ENCODE results near the gene TJAP1. TPM values are rescaled to one million over a fixed set of nuclear protein-coding genes. Genes with fewer than 3 reads are reported as not detected.

The TJAP1 gene
- total RNA-seq, 1 experiment from 2014 or later, result 78.9 TPM

DNA sequence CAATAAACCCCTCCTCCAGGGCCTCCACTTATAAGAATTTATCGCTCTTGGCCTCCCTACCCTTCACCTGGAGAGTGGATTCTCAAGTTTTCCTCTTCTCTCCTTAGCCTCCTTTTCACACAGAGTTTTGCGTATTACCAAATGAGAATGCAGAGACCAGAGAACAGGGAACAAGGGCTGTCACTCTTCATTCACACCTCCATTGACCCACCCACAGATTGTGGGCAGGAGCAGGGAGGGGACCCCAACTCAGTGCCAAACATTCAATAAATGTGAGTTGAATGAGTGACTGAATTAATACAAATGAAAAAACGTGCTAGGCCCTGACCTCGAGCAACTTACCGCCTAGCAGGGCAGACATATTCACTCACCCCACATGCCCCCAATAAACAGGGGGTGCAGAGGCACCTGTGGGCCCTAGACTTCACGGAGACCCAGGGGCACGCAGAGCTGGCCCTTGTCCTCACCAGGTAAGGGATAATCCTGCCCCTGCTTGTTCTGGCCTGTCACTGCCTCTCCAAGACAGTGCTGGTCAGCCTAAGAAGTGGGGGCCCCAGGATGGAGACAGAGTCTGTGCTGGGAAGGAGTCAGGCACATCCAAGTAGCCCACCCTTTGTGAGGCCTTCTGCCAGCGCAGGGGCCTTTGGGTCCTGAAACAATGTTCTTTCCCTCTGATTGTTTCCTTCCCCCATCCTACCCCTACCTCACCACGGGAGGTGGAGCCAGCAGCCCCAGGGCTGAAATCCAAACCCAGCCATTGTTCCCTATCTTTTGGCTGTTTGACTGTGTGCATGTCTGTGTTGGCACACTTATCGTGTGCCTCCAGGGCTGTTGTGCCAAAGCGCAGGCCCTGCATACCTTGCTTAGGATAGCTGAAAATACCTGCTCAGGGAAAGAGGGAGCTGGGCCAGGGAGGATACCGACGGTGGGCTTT is 8.4 kb upstream of the TJAP1 start:
- Mint-ChIP-seq H3K27ac (ENCODE audit: low read depth, unreplicated experiment) (no peak overlapping the region), H3K4me1 (ENCODE audit: insufficient read depth, unreplicated experiment) (peaks cover 5% of the 10 kb centered on the region), H3K4me3 (ENCODE audit: unreplicated experiment) (no peak overlapping the region), H3K9me3 (ENCODE audit: unreplicated experiment) (no peaks in the 10 kb centered on the region), H3K27me3 (ENCODE audit: insufficient read depth, unreplicated experiment) (no peaks in the 10 kb centered on the region), H3K36me3 (ENCODE audit: insufficient read depth, unreplicated experiment) (no peaks in the 10 kb centered on the region)
- TF ChIP-seq, protein P1, sequence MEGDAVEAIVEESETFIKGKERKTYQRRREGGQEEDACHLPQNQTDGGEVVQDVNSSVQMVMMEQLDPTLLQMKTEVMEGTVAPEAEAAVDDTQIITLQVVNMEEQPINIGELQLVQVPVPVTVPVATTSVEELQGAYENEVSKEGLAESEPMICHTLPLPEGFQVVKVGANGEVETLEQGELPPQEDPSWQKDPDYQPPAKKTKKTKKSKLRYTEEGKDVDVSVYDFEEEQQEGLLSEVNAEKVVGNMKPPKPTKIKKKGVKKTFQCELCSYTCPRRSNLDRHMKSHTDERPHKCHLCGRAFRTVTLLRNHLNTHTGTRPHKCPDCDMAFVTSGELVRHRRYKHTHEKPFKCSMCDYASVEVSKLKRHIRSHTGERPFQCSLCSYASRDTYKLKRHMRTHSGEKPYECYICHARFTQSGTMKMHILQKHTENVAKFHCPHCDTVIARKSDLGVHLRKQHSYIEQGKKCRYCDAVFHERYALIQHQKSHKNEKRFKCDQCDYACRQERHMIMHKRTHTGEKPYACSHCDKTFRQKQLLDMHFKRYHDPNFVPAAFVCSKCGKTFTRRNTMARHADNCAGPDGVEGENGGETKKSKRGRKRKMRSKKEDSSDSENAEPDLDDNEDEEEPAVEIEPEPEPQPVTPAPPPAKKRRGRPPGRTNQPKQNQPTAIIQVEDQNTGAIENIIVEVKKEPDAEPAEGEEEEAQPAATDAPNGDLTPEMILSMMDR (IDR thresholded peaks at IDR 0.05; ENCODE audit: unreplicated experiment), result no peak
- POLR2A ChIA-PET, result interaction anchor here (1.0 to 2.7 kb wide), 3 partner anchors 11 to 27 kb away, joined by 3 to 10 read pairs (median 4); no protein-coding TSS in a partner anchor
- BruUV-seq (replicated peaks), result no TSS peak
- intact Hi-C loops (cut with micrococcal nuclease), result no loop called here
- CTCF ChIA-PET, result interaction anchor here (0.7 to 1.6 kb wide), 3 partner anchors 24 to 723 kb away, joined by 4 to 5 read pairs (median 5); partner anchors contain the start of gene TBCC
- peak; percentile 49 for DNase-seq (ENCODE audit: unreplicated experiment)

DNA sequence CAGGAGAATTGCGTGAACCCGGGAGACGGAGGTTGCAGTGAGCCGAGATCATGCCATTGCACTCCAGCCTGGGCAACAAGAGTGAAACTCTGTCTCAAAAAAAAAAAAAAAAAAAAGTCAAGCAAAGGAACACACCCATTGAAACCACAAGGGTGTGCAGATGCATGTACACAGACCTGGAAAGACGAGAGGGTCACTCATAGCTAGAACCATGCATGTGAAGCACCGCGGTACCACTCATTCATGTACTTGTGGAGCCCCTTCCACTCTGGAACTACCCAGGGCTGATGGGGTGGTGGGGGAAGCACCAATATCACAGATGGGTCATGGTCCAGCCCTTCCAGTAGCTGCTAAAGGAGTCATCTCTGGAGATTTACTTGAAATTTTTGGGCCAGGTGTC is 7.4 kb upstream of the TJAP1 start:
- intact Hi-C loops (cut with micrococcal nuclease), result no loop called here
- H3K4me3 Mint-ChIP-seq (ENCODE audit: unreplicated experiment), result no peak overlapping the region
- BruUV-seq (replicated peaks), result no TSS peak
- no peak overlapping the region for H3K27ac Mint-ChIP-seq (ENCODE audit: low read depth, unreplicated experiment)
- H3K36me3 Mint-ChIP-seq (ENCODE audit: insufficient read depth, unreplicated experiment), result no peaks in the 10 kb centered on the region
- TF ChIP-seq, protein P1 (IDR thresholded peaks at IDR 0.05; ENCODE audit: unreplicated experiment), result no peak
- no peak for DNase-seq (ENCODE audit: unreplicated experiment)
- H3K27me3 Mint-ChIP-seq (ENCODE audit: insufficient read depth, unreplicated experiment), result no peaks in the 10 kb centered on the region
- ChIA-PET CTCF (interaction anchor here (0.6 to 0.7 kb wide), 4 partner anchors 209 to 724 kb away, joined by 3 to 5 read pairs (median 4); partner anchors contain the start of gene TBCC), POLR2A (interaction anchor here (1.0 to 2.7 kb wide), 3 partner anchors 10 to 26 kb away, joined by 3 to 10 read pairs (median 4); no protein-coding TSS in a partner anchor)
- peaks cover 5% of the 10 kb centered on the region for H3K4me1 Mint-ChIP-seq (ENCODE audit: insufficient read depth, unreplicated experiment)
- H3K9me3 Mint-ChIP-seq (ENCODE audit: unreplicated experiment), result no peaks in the 10 kb centered on the region

DNA sequence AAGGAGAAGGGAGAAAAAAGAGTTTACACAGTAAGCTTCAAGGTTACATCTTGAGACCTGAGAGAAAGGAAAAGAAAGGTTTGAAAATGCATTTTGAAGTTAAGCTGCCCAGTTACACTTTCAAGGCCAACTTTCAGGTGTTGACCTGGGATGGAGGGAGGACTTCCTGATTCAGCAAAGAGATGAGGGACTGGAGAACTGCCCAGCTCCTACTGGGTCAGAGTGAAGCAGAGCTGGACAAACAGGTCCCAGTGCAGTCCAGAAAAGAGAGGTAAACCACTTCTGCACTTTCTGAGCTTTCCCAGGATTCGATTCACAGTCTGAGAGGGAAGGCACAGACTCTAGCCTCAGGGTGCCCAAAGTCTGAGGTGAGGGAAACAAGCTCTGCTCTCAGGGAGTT is 6.0 kb upstream of the TJAP1 start:
- Mint-ChIP-seq H3K9me3 (ENCODE audit: unreplicated experiment) (no peaks in the 10 kb centered on the region), H3K36me3 (ENCODE audit: insufficient read depth, unreplicated experiment) (no peaks in the 10 kb centered on the region), H3K27ac (ENCODE audit: low read depth, unreplicated experiment) (no peak overlapping the region), H3K4me3 (ENCODE audit: unreplicated experiment) (no peak overlapping the region), H3K27me3 (ENCODE audit: insufficient read depth, unreplicated experiment) (no peaks in the 10 kb centered on the region), H3K4me1 (ENCODE audit: insufficient read depth, unreplicated experiment) (peaks cover 5% of the 10 kb centered on the region)
- BruUV-seq (replicated peaks), result no TSS peak
- DNase-seq (ENCODE audit: unreplicated experiment), result no peak
- TF ChIP-seq, protein P1 (IDR thresholded peaks at IDR 0.05; ENCODE audit: unreplicated experiment), result no peak
- ChIA-PET CTCF (interaction anchor here (1.0 to 1.2 kb wide), 4 partner anchors 24 to 241 kb away, joined by 3 to 6 read pairs (median 3); no protein-coding TSS in a partner anchor), POLR2A (interaction anchor here (0.6 to 2.7 kb wide), 4 partner anchors 8 to 101 kb away, joined by 3 to 10 read pairs (median 4); no protein-coding TSS in a partner anchor)
- intact Hi-C loops (cut with micrococcal nuclease), result no loop called here

DNA sequence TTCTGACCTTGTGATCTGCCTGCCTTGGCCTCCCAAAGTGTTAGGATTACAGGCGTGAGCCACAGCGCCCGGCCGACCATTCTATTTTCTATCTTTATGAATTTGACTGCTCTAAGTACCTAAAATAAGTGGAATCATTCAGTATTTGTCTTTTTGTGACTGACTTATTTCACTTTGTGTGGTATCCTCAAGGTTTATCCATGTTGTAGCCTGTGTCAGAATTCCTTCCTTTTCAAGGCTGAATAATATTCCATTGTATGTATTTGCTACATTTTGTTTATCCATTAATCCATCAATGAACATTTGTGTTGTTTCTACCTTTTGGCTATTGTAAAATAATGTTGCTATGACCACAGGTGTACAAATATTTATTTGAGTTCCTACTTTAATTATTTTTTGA is 4.9 kb upstream of the TJAP1 start:
- no TSS peak for BruUV-seq (replicated peaks)
- Mint-ChIP-seq H3K36me3 (ENCODE audit: insufficient read depth, unreplicated experiment) (no peaks in the 10 kb centered on the region), H3K4me3 (ENCODE audit: unreplicated experiment) (no peak overlapping the region), H3K27ac (ENCODE audit: low read depth, unreplicated experiment) (no peak overlapping the region), H3K4me1 (ENCODE audit: insufficient read depth, unreplicated experiment) (peaks cover 15% of the 10 kb centered on the region), H3K27me3 (ENCODE audit: insufficient read depth, unreplicated experiment) (no peaks in the 10 kb centered on the region), H3K9me3 (ENCODE audit: unreplicated experiment) (no peaks in the 10 kb centered on the region)
- POLR2A ChIA-PET, result interaction anchor here (1.2 kb wide), 1 partner anchor 24 kb away, joined by 3 read pairs; no protein-coding TSS in a partner anchor
- intact Hi-C loops (cut with micrococcal nuclease), result no loop called here
- TF ChIP-seq, protein P1 (IDR thresholded peaks at IDR 0.05; ENCODE audit: unreplicated experiment), result no peak
- CTCF ChIA-PET, result interaction anchor here (0.7 to 1.2 kb wide), 4 partner anchors 23 to 39 kb away, joined by 3 read pairs; no protein-coding TSS in a partner anchor
- DNase-seq (ENCODE audit: unreplicated experiment), result no peak
